Activated gamma-delta T cell (primary cell): ENCODE measurements around the gene RPAIN.

ENCODE experiments used
- DNase-seq: peaks from one replicate; lab custom pipeline; 2025; lab: John Stamatoyannopoulos, UW
- total RNA-seq, 2 donors: gene quantifications; one replicate each; lab custom pipeline; 2026; lab: John Stamatoyannopoulos, UW

The RPAIN gene, protein sequence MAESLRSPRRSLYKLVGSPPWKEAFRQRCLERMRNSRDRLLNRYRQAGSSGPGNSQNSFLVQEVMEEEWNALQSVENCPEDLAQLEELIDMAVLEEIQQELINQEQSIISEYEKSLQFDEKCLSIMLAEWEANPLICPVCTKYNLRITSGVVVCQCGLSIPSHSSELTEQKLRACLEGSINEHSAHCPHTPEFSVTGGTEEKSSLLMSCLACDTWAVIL
- total RNA-seq: 85.7 to 100 reads per million in 2 donors

DNA sequence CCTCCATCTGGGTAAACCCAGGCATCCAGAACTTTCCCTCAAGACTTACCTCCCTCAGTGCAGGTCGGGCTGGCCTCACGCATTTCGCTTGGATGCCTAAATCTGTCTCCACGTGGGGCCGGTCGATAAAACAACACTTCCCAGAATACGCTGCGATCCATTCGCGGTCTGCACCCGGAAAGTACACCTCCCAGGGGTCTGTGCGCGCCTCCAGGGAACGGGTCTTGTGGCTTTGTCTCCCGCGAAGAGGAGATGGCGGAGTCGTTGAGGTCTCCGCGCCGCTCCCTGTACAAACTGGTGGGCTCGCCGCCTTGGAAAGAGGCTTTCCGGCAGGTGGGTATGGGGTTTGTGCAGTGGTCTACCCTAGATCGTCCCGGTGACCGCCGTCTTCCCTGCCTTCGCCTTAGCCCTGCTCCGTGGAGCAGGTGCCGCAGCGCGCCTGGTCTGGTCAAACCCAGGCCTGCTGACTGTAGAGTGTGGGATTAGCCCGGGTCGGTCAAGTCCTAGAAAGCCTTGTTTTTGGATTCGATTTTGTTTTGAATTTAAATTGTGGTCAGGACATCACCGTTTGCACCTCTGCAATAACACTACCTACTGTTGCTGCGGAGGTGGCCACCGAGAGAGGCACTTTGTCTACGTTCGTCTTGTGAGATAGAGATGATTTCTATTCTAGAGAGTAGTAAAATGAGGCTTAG, at the start of gene RPAIN:
Gene RPAIN, plus strand, starts transcription at position 224 of the 695 bp plus-strand sequence. Its CDS starts 29 bp downstream, at position 253.
- peak; percentile 52 for DNase-seq

DNA sequence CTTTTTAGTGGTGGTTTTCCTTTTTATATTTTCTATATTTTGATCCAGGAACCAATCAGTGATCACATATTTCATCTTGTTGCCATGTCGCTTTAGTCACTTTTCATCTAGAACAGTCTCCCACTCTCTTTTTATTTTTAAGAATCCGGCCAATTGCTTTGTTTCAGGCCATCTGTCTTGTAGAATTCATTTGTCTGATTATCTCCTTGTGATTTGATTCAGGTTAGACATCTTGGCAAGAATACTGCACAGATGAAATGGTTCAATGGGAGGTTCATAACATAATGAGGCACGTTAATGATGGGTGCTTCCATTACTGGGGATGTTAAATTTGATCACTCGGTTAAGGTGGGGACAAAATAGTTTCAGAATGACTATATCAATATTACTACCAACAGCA, 49.6 kb upstream of the RPAIN start:
- no peak for DNase-seq

DNA sequence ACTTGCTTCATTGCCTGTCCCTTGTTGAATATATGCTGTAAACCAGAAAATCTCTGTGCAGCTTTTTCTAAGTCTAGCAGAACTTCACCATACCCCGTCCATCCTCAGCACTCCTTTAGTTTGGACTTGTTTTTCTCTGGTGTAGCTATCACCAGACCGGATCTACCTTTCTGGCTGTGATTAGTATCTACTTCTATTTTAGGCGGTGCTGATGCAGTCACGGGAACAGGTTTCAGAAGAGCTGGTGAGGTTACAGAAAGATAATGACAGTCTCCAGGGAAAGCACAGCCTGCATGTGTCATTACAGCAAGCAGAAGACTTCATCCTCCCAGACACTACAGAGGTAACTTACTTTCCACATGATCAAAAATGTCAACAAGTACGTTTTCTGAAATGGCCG, 46.9 kb upstream of the RPAIN start:
- no peak for DNase-seq

DNA sequence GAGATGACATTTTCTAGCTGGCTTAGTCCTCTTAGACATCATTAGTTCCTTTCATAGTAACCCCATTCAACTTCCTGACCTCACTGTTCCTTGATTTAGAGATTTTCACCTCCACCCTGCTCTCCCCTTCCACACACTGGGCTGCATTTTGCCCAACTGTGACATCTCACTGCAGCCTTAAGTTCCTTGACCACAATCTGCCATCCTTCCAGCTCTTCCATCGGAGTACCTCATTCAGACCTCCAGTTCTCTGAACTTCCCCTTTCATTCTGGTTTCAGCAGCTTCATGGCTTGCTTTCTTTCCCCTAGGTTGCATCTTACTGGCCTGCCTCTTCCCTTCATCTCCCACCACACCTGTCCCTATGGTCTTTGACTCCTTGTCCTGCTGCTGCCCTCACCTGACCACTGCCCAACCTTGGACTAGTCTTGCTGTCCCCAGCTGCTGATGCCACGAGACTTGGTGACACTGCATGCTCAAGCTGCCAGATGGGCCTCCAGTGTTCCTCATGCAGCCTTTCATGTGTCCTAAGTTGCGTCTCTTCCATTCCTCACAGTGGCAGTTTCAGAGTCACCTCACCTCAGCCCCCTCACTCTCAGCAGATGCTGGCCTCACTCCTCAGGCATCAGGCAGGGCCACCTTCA, 41.3 kb upstream of the RPAIN start:
- no peak for DNase-seq

DNA sequence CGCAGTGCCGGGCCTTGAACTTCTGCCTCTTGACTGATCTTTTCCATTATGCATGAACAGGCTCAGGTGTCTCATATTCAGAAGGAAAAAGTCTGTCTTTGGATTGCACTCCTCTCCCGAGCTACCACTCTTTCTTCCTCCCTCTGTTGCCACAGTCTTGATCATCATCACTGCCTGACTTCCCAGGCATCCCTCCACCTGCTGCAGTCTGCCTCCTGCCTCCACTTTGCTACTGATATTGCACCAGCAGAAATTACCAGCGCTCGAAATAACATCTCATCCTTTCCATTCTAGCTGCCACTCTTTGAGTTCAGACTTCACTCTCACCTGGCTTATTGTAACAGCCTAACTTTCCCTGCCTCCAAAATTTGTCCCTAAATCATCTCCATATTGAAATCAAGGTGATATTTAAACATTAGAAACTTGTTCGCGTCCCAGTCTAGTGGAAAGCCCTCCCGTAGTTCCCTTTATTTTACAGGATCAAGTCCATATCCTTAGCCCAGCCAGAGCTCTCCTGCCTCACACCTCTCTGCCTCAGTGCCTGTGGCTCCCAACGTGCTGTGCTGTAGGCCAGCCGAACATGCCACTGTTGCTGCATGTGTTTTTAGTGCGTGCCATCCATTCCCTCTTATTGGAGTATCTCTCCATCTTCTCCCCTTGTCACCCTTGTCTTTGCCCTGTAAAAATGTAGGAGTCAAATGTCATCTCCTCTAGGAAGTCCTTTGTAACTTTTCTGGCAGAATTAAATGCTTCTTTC, 40.5 kb upstream of the RPAIN start:
- no peak for DNase-seq

DNA sequence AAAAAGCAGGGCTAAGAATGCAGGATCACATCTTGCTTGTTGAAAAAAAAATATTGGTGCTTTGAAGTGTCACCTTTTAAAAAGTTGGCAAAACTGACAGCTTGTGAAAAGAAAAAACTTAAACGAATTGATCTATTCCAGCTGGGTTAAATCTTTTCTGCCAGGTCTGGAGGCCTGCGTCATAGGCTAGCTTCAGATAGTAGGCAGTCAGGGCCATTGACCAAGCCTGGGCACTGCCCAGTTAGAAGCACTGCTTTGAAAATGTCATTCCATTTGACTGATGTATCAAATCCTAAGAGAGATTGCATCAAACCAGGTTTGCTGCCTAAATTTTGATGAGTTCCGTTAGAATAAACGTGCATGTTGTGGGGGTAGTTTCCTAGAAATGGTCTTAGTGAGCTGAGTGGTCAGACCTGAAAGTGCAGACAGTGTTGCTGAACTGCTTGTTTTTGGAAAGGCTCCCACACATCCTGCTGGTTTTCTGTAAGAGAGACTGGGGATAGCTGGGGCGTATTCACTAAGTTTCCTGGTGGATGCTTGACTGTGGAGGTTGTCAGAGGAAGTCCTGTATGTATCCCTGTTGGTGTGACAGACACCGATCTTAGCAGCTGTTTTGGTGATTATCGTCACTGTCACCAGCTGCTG, 39.4 kb upstream of the RPAIN start:
- no peak for DNase-seq

DNA sequence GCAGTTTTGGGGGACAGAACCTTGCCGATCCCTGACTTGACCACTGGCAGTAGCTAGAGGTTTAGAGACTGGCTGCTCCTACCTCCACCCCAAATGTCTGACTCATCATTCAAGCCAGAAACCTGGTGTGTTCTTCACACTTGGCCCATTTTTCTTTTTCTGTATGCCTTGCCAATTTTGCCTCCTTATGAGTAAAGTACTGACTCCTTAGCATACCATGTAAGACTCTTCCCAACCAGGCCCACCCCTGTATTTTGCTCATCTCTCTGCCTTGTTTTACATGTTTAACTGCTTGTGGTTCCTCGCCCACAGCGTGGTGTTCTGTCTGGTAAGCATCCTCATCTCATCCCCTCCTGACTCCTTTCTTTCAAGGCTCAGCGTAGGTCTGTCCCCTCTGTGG, 38.4 kb upstream of the RPAIN start:
- no peak for DNase-seq

DNA sequence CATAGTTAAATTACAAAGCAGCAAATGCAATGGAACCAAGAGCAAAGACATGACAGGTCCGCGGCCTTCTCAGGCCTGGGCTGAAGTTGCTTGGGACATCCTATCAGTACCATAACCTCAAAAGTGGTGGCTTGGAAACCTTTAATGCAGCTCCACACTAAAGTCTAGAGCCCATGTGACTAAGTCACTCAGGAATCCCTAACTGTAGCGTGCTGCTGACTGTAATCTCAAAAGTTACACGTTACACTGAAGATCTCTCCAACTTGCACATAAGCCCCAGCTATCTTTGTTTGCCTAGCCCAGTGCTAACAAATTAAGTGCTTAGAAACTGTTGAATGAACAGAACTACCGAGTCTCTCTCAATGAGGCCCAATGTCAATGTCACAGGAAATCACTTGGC, 28.3 kb upstream of the RPAIN start:
- no peak for DNase-seq

DNA sequence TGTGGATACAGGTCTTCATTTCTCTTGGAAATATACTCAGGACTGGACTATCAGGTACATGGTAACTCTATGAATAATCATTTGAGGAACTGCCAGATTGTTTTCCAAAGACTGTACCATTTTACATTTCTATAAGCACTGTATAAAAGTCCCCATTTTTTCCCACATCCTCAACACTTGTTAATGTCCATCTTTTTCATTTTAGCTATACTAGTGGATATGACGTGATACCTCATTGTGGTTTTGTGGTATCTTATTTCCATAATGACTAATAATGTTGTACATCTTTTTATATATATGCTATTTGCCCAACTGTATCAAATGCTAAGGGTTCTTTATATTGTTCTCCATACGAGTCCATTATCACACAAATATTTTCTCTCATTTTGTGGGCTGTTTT, 23.4 kb upstream of the RPAIN start:
- DNase-seq: no peak

DNA sequence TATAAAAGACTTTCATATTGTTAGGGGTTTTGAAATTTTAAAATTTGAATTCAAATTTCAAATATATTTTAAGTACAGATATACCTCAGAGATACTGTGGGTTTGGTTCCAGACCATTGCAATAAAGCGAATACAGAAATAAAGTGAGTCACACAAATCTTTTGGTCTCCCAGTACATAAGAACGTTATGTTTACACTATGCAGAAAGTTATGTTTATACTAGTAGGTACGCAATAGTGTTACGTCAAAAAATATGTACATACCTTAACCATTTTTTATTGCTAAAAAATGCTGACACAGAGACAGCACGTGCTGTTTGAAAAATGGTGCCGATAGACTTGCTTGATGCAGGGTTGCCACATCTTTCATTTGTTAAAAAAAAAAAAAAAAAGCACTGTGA, 20.2 kb upstream of the RPAIN start:
- no peak for DNase-seq

DNA sequence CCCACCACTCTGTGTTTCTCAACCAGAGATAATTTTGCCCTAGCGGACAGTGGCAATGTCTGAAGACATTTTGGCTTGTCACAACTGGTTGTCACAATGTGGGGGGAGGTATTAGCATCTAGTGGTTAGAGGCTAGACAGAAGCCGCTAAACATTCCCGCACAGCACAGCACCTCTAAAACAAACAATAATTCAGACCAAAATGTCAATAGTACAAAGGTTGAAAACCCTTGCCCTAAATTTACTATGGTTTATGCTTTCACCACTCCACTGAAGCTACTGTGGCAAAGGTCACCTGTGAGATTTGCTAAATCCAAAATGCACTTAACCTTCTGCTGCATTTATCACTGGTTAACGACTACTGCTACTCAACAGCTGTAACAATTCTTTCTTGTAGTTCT, 14.6 kb upstream of the RPAIN start:
- DNase-seq: no peak

DNA sequence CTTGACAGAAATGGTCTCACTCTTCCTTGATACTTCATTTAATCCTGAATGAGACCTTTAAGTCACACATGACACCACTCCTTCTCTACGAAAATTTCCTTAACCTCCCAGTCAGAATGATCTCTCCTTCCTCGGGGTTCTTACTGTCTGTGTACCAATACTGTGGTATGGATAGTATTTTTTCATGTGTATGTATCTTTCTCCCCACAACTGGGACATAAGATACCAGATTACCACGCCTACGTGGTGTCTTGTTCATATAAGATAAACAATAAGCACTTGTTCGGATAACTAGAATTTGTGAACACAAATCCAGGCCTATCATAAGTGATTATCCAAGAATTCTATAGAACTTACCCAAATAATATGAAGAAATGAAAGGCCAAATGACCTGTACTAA, 11.8 kb upstream of the RPAIN start:
- no peak for DNase-seq

DNA sequence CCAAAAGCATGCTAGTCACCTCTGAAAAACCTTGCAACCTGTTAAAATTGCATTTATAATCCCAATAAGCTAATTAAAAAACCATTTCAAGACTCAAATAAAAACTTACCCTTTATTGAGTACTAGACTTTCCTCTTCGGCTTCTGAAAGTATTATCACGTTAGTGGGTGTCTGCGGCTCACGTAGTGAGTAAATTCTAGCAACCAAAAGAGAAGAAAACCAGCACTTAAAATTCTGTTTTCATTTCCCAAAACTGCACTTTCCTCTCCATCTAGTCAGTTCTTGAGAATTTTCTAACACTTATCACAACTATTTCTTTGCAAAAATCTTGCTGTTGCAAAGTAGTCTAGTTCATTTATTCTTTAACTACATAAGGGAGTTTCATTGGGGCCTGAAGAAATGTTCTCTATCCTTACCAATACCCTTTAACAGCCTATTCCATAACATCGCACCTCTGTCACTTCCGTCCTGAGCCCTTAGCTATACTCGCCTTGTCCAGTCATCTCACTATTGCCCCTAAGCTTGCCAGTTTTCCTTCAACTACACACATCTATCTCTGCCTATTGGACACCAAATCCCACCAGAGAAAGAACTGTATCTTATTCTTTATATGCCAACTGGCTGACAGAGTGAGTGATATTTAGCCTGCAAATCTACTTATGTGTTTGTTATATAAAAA, 9.2 kb upstream of the RPAIN start:
- no peak for DNase-seq

DNA sequence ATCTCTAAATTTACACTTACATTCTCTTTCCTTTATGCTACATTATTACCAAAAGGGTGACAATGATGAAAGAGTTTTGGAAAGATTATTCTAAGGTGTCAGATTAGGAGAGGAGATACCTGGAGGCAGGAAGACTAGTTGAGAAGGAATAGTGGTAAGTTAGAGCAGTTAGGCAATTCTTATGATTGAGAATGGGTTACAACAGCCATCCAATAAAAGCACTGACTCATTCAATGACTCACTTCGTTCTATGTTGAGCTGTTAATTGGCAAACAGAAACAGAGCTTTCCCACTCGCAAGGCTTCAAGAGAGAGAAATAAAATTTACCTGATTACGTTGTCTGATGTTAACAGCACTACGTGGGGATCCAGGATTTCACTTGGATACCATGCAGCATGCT, 6.3 kb upstream of the RPAIN start:
- DNase-seq: no peak

DNA sequence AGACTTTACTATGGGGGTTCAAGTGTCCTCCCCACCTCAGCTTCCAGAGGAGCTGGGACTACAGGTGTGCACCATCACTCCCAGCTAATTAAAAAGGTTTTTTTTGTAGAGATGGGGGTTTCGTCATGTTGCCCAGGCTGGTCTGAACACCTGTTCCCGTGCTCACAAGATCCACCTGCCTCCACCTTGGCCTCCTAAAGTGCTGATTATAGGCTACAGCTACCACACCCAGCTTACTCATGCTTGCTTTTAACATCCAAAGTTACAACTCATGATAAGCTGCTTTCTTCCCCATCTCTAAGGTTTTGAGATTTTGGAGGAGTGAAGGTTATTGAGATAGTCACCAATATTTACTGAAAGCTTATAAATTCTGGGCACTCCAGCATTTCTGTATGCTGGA, 3.1 kb upstream of the RPAIN start:
- DNase-seq: no peak

DNA sequence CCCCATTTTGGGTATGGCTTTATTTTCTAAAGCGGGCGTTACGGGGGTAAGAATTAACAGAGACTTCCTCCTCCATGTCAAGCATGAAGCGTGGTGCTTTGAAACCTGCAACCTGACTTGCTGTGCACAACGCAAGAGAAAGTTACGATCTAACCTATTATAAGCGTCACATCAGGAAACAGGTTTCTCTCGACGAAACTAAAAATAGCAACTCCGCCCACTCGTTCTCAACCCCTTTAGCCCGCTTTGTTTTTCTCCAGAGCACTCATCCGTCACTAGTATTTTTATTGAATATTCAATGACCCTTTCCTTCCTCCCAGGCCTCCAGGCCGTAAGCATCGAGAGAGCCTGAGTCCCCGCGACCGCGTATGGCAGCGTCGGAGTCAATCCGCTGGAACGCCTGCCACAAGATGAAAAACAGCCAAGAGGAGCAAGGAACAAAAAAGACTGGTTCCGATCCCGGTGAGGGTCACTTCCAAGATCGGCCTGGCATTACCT, 1.1 kb upstream of the RPAIN start:
- no peak for DNase-seq

DNA sequence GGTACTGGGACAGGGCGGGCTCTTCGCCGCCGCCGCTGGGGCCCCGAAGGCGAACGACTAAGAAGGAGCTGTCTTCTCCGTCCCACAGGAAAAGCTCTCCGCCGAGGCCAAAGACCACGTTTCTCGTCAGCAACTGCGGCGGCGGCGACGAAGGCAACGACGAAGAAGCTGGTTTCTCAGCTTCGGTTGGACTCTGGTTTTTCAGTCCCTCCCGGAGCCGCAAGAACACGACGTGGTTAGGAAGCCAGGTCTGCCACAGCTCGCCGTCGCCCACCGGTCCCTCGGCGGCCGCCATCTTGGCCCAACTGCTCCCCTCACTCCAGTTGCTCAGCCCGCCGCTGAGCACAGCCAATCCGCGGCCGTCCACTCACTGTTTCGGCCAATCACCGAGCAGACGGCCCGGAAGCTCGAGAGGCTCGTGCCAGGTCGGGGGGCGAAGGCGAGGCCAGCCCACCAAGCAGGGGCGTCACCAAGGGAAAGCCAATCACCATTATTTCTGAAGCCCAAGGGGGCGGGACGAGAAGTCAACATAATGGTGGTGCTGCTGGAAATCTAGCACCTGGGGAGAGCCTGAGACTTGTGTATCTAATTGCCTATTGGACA, 525 bp upstream of the RPAIN start, which contains the start of gene NUP88:
Gene NUP88, minus strand, starts transcription at position 307 of the 603 bp plus-strand sequence. Its CDS starts 12 bp downstream, at position 295.
- peak; percentile 95 for DNase-seq

DNA sequence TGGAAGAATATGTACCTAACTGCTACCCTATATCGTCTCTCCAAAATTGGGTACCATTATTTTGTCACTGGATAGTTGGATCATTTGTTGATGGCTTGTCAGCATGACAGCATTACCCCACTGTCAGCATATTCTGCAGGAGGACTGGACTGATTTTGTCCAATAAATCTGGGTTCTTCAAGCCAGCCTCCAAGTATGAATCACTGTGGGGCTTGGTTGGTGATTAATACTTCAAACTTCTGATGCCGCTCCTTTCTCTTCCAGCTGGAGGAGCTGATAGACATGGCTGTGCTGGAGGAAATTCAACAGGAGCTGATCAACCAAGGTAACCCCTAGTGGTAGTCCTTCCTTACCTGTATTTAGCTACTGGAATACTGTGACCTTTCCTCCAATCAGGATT, 2.5 kb downstream of the RPAIN start:
- DNase-seq: no peak

DNA sequence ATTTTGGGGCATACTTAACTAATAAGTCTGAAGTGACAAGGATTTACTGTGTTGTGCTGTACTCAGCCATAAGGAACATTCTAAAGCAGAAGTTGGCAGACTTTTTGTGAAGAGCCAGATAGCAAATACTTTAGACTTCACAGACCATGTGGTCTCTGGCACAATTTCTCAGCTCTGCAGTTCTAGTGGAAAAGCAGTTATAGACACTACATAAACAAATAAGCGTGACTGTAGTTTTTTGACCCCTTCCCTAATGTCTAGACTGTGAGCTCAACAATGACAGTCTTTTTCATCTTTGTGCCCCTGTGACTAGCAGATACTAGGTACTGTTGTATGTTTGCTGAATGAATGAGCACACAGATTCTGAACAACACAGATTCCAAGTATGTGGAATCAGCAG, 4.9 kb downstream of the RPAIN start:
- DNase-seq: no peak

DNA sequence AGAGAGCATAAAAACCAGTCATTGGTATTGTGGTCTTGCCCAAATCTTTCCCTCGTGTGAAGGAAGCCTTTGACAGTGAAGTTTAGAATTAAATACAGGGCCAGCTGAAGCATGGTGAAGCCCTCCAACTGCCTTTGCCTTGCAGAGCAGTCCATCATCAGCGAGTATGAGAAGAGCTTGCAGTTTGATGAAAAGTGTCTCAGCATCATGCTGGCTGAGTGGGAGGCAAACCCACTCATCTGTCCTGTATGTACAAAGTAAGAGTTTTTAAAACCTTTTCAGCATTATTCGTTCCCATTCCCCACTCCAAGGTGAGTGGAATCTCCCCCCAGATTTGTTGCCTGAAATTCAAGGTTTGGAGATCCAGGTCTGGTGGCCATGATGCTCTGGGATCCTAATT, 5.8 kb downstream of the RPAIN start:
- no peak for DNase-seq
